GM12873 (cell line): Measurements from ENCODE around the gene EMP1.
A peak's percentile ranks its signal among the peaks of the same experiment; 100 is the strongest.

Experiments
- CTCF ChIP-seq: IDR thresholded peaks from 2 replicates; pipeline ENCODE4 v1.5.1; 2012; ENCODE audit warnings: low read depth, mild to moderate bottlenecking, moderate library complexity, low read length, control low read depth; ENCODE audit not compliant: insufficient read depth; ENCODE audit errors: missing control alignments

Gene EMP1

GRCh38 chr12:13205809-13206559 lies 9.5 kb downstream of the EMP1 start:
- no peak for TF ChIP-seq CTCF

GRCh38 chr12:13206560-13206897 lies 10.0 kb downstream of the EMP1 start:
- no peak for TF ChIP-seq CTCF

- TF ChIP-seq CTCF: peak; percentile 54
These were observed 12.3 kb downstream of the EMP1 start for GRCh38 chr12:13208533-13209435.

- no peak for TF ChIP-seq CTCF
These were observed 13.1 kb downstream of the EMP1 start for GRCh38 chr12:13209436-13210235.

- no peak for TF ChIP-seq CTCF
These were observed 14.0 kb downstream of the EMP1 start for GRCh38 chr12:13210236-13211190.

- no peak for TF ChIP-seq CTCF
These were observed 14.8 kb downstream of the EMP1 start for GRCh38 chr12:13211191-13211858.
